Neural cell (in vitro differentiated cells): ENCODE results near the gene TRAF3. TPM values are rescaled to one million over a fixed set of nuclear protein-coding genes. Genes with fewer than 3 reads are reported as not detected.

Experiments used
- H2AFZ ChIP-seq: fragments of 200-600, 300-800 bp; sonication (generic), shearing (Covaris generic); 2 replicates; pipeline ENCODE4 v1.6.0; 2014; ENCODE audit warnings: low read depth, mild to moderate bottlenecking, antibody characterized with exemption, low read length, moderate library complexity
- H3F3A ChIP-seq: fragments of 200-600 bp; shearing (Covaris generic); 2 replicates; pipeline ENCODE4 v1.6.1; 2016; ENCODE audit warnings: mild to moderate bottlenecking, moderate library complexity, mixed read lengths, antibody characterized with exemption, low read length; ENCODE audit not compliant: insufficient read depth, poor library complexity, severe bottlenecking
- H3K27ac ChIP-seq: fragments of 200-600, 300-800 bp; sonication (generic), shearing (Covaris generic); 2 replicates; pipeline ENCODE4 v1.5.1; 2014; ENCODE audit warnings: mild to moderate bottlenecking, low read length, moderate library complexity
- H3K27me3 ChIP-seq: fragments of 300-800, 200-600 bp; sonication (generic), shearing (Covaris generic); 2 replicates; pipeline ENCODE4 v1.6.0; 2014; ENCODE audit warnings: mild to moderate bottlenecking, low read depth, low read length, moderate library complexity; ENCODE audit not compliant: insufficient read depth
- H3K36me3 ChIP-seq: fragments of 300-800, 200-600 bp; sonication (generic), shearing (Covaris generic); 2 replicates; pipeline ENCODE4 v1.5.1; 2014; ENCODE audit warnings: mild to moderate bottlenecking, antibody characterized with exemption, low read length, moderate library complexity; ENCODE audit not compliant: insufficient read depth
- H3K4me2 ChIP-seq: fragments of 300-800, 200-600 bp; sonication (generic), shearing (Covaris generic); 2 replicates; pipeline ENCODE4 v1.6.0; 2014; ENCODE audit warnings: mild to moderate bottlenecking, low read length
- H3K4me3 ChIP-seq: fragments of 300-800, 200-600 bp; sonication (generic), shearing (Covaris generic); 2 replicates; pipeline ENCODE4 v1.5.1; 2014; ENCODE audit warnings: mild to moderate bottlenecking, low read length, moderate library complexity
- H3K79me2 ChIP-seq: fragments of 200-600 bp; shearing (Covaris generic); replicated peaks from 2 replicates; pipeline ENCODE4 v1.6.0; 2014; ENCODE audit warnings: mild to moderate bottlenecking, low read length, moderate library complexity; ENCODE audit not compliant: insufficient read depth
- H3K9ac ChIP-seq: fragments of 300-800, 200-600 bp; sonication (generic), shearing (Covaris generic); 2 replicates; pipeline ENCODE4 v1.6.1; 2016; ENCODE audit warnings: mild to moderate bottlenecking, low read length, mixed read lengths
- H3K9me2 ChIP-seq: fragments of 200-600 bp; shearing (Covaris generic); 2 replicates; pipeline ENCODE4 v1.6.1; 2016; ENCODE audit warnings: mild to moderate bottlenecking, low read length, mixed read lengths; ENCODE audit not compliant: insufficient read depth
- H3K9me3 ChIP-seq: fragments of 200-600, 300-800 bp; sonication (generic), shearing (Covaris generic); 2 replicates; pipeline ENCODE4 v1.6.1; 2016; ENCODE audit warnings: mild to moderate bottlenecking, mixed run types, low read length, moderate library complexity, mixed read lengths
- H4K20me1 ChIP-seq: fragments of 200-600 bp; shearing (Covaris generic); 2 replicates; pipeline ENCODE4 v1.6.1; 2016; ENCODE audit warnings: mild to moderate bottlenecking, mixed run types; ENCODE audit not compliant: insufficient read depth
- CTCF ChIP-seq: fragments of 450-650 bp; IDR thresholded peaks from 2 replicates; pipeline ENCODE4 v1.5.1; 2014; ENCODE audit warnings: antibody characterized with exemption, mild to moderate bottlenecking, moderate library complexity; ENCODE audit not compliant: poor library complexity, severe bottlenecking
- EP300 ChIP-seq: fragments of 450-650 bp; conservative IDR thresholded peaks from 2 replicates; pipeline ENCODE4 v1.6.1; 2014; ENCODE audit warnings: antibody characterized with exemption, mild to moderate bottlenecking, moderate library complexity; ENCODE audit not compliant: poor library complexity, severe bottlenecking
- EZH2 ChIP-seq: fragments of 200-600, 300-800 bp; shearing (Covaris generic), sonication (generic); IDR thresholded peaks from 2 replicates; pipeline ENCODE4 v1.6.1; 2014; ENCODE audit warnings: antibody characterized with exemption, low read length, borderline replicate concordance, mild to moderate bottlenecking; ENCODE audit not compliant: insufficient read depth, poor library complexity, severe bottlenecking
- MXI1 ChIP-seq: fragments of 450-650 bp; conservative IDR thresholded peaks from 2 replicates; pipeline ENCODE4 v1.6.1; 2014; ENCODE audit warnings: antibody characterized with exemption, mild to moderate bottlenecking; ENCODE audit not compliant: poor library complexity, severe bottlenecking
- POLR2AphosphoS5 ChIP-seq: IDR thresholded peaks from 2 replicates; pipeline ENCODE4 v1.6.1; 2012
- RAD21 ChIP-seq: fragments of 450-650 bp; conservative IDR thresholded peaks from 2 replicates; pipeline ENCODE4 v1.6.1; 2014; ENCODE audit warnings: antibody characterized with exemption, mild to moderate bottlenecking, moderate library complexity
- REST ChIP-seq: IDR thresholded peaks from 2 replicates; pipeline ENCODE4 v1.6.1; 2012; ENCODE audit warnings: borderline replicate concordance
- SMC3 ChIP-seq: fragments of 450-650 bp; conservative IDR thresholded peaks from 2 replicates; pipeline ENCODE4 v1.6.1; 2014; ENCODE audit warnings: antibody characterized with exemption, mild to moderate bottlenecking, moderate library complexity; ENCODE audit not compliant: poor library complexity
- TAF1 ChIP-seq: IDR thresholded peaks from 2 replicates; pipeline ENCODE4 v1.6.1; 2012; ENCODE audit warnings: low read depth
- polyA plus RNA-seq: library from polyadenylated mRNA; depleted of rRNA; stranded (reverse); fragments of >200 nt; gene quantifications from 2 replicates; pipeline ENCODE4 v1.2.3, GENCODE V29; 2014

TRAF3 gene
- polyA plus RNA-seq, 1 donor from 2014 or later = 13.3 TPM

- H3K36me3 ChIP-seq = no peaks in the 10 kb centered on the region
- H3K27me3 ChIP-seq = no peaks in the 10 kb centered on the region
- no peak overlapping the region for H3K9ac ChIP-seq
- H3K27ac ChIP-seq = no peak overlapping the region
- H3K9me3 ChIP-seq = no peaks in the 10 kb centered on the region
- no peaks in the 10 kb centered on the region for H3F3A ChIP-seq
- no peak overlapping the region for H2AFZ ChIP-seq
- H3K9me2 ChIP-seq = no peaks in the 10 kb centered on the region
- no peak overlapping the region for H3K4me3 ChIP-seq
- no peaks in the 10 kb centered on the region for H4K20me1 ChIP-seq
- no peaks in the 10 kb centered on the region for H3K79me2 ChIP-seq
- no peak for TF ChIP-seq EZH2
- TF ChIP-seq SMC3 = no peak
- TF ChIP-seq REST = no peak
- TF ChIP-seq RAD21 = no peak
- TF ChIP-seq MXI1 = no peak
- no peak for TF ChIP-seq EP300
- no peak for TF ChIP-seq CTCF
- no peak for TF ChIP-seq TAF1
- no peak for TF ChIP-seq POLR2AphosphoS5
- H3K4me2 ChIP-seq = no peak overlapping the region
These were observed 42.8 kb upstream of the TRAF3 start for GRCh38 chr14:102734436-102734835.

GRCh38 chr14:102736956-102737355 is 40.3 kb upstream of the TRAF3 start:
- no peak overlapping the region for H3K4me3 ChIP-seq
- TF ChIP-seq EZH2 (no peak), REST (no peak), CTCF (no peak), SMC3 (no peak), MXI1 (no peak), EP300 (no peak), POLR2AphosphoS5 (no peak), RAD21 (no peak), TAF1 (no peak)
- H3K4me2 ChIP-seq = no peak overlapping the region
- H3K79me2 ChIP-seq = no peaks in the 10 kb centered on the region
- H3K27ac ChIP-seq = no peak overlapping the region
- H3F3A ChIP-seq = no peaks in the 10 kb centered on the region
- no peak overlapping the region for H3K9ac ChIP-seq
- H3K36me3 ChIP-seq = no peaks in the 10 kb centered on the region
- H3K9me3 ChIP-seq = no peaks in the 10 kb centered on the region
- no peaks in the 10 kb centered on the region for H3K9me2 ChIP-seq
- no peaks in the 10 kb centered on the region for H3K27me3 ChIP-seq
- H4K20me1 ChIP-seq = no peaks in the 10 kb centered on the region
- no peak overlapping the region for H2AFZ ChIP-seq
